T-cell (primary cell): Measurements from ENCODE around the gene ERMARD. TPM values are rescaled to one million over a fixed set of nuclear protein-coding genes. Genes with fewer than 3 reads are reported as not detected.

ENCODE experiments used
- ATAC-seq, 4 experiments: fragments of 200-7000 bp in 3 of 4; fragments of 150-1000 bp in 1 of 4; cut with Tn5 transposase; replicated peaks in 1 of 4; 1 replicate in 3 of 4; 2 replicates in 1 of 4; pipeline ENCODE4 v1.10.0; 2021; ENCODE audit warnings: moderate library complexity in 3 of 4, mild to moderate bottlenecking in 2 of 4, moderate number of reproducible peaks in 1 of 4
- CTCF ChIA-PET, 2 donors: fragments of 300-600 bp; sonication (Branson Sonifier 250); formaldehyde crosslinking; loops; one replicate each; lab custom pipeline; 2022; ENCODE audit warnings: antibody characterized with exemption in 2 of 2; lab: Charles Lee
- POLR2A ChIA-PET, 2 donors: fragments of 300-600 bp; sonication (Branson Sonifier 250); formaldehyde crosslinking; loops; one replicate each; lab custom pipeline; 2022; ENCODE audit warnings: antibody characterized with exemption in 2 of 2; lab: Charles Lee
- DNase-seq, 35 experiments: peaks; one replicate each; pipeline versions ENCODE4 v3.0.0 to v3.0.0-alpha.2; 2013 to 2023
- H3K27ac ChIP-seq: one replicate; pipeline ENCODE4 v1.5.1; 2013; ENCODE audit warnings: low read length
- H3K27me3 ChIP-seq, 2 experiments: replicated peaks in 1 of 2; 1 replicate in 1 of 2; 2 replicates in 1 of 2; pipeline versions ENCODE4 v1.6.1 to v1.7.0; 2013; ENCODE audit warnings: low read length in 1 of 2, mixed read lengths in 1 of 2; ENCODE audit not compliant: control insufficient read depth in 2 of 2, insufficient read depth in 2 of 2; ENCODE audit errors: extremely low read depth in 1 of 2
- H3K36me3 ChIP-seq, 2 donors: 1 replicate in 1 of 2; 2 replicates in 1 of 2; pipeline versions ENCODE4 v1.6.1 to v1.7.0; 2013; ENCODE audit warnings: low read length in 1 of 2; ENCODE audit not compliant: control insufficient read depth in 2 of 2, insufficient read depth in 1 of 2; ENCODE audit errors: extremely low read depth in 1 of 2
- H3K4me1 ChIP-seq, 2 experiments: 1 replicate in 1 of 2; 2 replicates in 1 of 2; pipeline versions ENCODE4 v1.6.1 to v1.7.0; 2013; ENCODE audit warnings: low read length in 2 of 2, mixed read lengths in 1 of 2; ENCODE audit not compliant: insufficient read depth in 2 of 2, control insufficient read depth in 1 of 2; ENCODE audit errors: extremely low read depth in 1 of 2
- H3K4me3 ChIP-seq, 2 donors: 1 replicate in 1 of 2; 2 replicates in 1 of 2; pipeline versions ENCODE4 v1.5.1 to v1.7.0; 2013; ENCODE audit warnings: mild to moderate bottlenecking in 2 of 2, low read length in 1 of 2, moderate library complexity in 1 of 2; ENCODE audit not compliant: control insufficient read depth in 1 of 2; ENCODE audit errors: extremely low read depth in 1 of 2
- H3K9me3 ChIP-seq: 2 replicates; pipeline ENCODE4 v1.7.0; 2013
- H3K27ac Mint-ChIP-seq, 2 donors: one replicate each; pipeline ENCODE4 v1.8.0; 2020 to 2021; ENCODE audit warnings: mild to moderate bottlenecking in 2 of 2, mixed read lengths in 2 of 2
- H3K27me3 Mint-ChIP-seq, 2 donors: one replicate each; pipeline ENCODE4 v1.8.0; 2021 to 2022; ENCODE audit warnings: mixed read lengths in 2 of 2
- H3K36me3 Mint-ChIP-seq: one replicate; pipeline ENCODE4 v1.8.0; 2021; ENCODE audit warnings: mixed read lengths
- H3K4me1 Mint-ChIP-seq, 3 donors: one replicate each; pipeline ENCODE4 v1.8.0; 2020 to 2022; ENCODE audit warnings: mixed read lengths in 3 of 3, mild to moderate bottlenecking in 1 of 3
- H3K4me3 Mint-ChIP-seq, 3 donors: one replicate each; pipeline ENCODE4 v1.8.0; 2020 to 2022; ENCODE audit warnings: mild to moderate bottlenecking in 3 of 3, mixed read lengths in 3 of 3, moderate library complexity in 3 of 3
- H3K9me3 Mint-ChIP-seq, 3 donors: one replicate each; pipeline ENCODE4 v1.8.0; 2020 to 2022; ENCODE audit warnings: mixed read lengths in 3 of 3
- WGBS: methylation state at CpG from one replicate; pipeline ENCODE4 v1.1.5; 2013; ENCODE audit warnings: missing lambda C conversion rate; ENCODE audit not compliant: insufficient coverage; 5-methylcytosine and 5-hydroxymethylcytosine counted together
- total RNA-seq, 35 experiments: library from RNA in 6 of 35; stranded (reverse) in 6 of 35; fragments of 120-200 nt in 1 of 35; gene quantifications; one replicate each; pipeline versions ENCODE4 v1.2.1 to v1.2.4 and lab custom pipeline; 2013 to 2026

Gene ERMARD
- total RNA-seq, 5 donors from 2014 or later (not counting 1 experiment from before 2014, with no cell fraction given), result 24.7 to 35.7 (median 29.9) TPM

DNA sequence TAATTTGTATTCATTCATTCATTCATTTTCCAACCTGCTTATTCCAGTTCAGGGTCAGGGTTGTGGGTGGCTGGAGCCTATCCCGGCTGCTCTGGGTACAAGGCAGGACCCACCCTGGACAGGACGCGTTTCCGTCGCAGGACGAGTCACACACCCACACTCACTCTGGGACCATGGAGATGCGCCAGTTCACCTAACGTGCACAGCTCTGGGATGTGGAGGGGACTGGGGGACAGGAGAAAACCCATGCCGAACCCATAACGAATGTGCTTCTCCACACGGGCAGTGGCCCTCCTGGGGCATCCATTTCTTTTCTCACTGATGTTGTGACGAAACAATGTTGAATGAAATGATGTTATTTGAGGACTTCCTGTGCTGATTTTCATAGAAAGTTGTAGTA is 26.5 kb downstream of the ERMARD start:
- no peaks in the 10 kb centered on the region for H3K27me3 ChIP-seq
- no peak overlapping the region for H3K27ac Mint-ChIP-seq
- H3K9me3 ChIP-seq, result peaks cover 3% of the 10 kb centered on the region
- H3K27ac ChIP-seq, result no peak overlapping the region
- ChIA-PET POLR2A (no interaction called here), CTCF (no interaction called here)
- no peaks in the 10 kb centered on the region for H3K27me3 Mint-ChIP-seq
- peaks cover 51% of the 10 kb centered on the region for H3K36me3 Mint-ChIP-seq
- WGBS, result no CpG with 5 or more reads among the region's 12 CpGs
- DNase-seq (no peak), ATAC-seq (no peak)
- H3K4me1 Mint-ChIP-seq, result no peaks in the 10 kb centered on the region
- H3K9me3 Mint-ChIP-seq, result no peaks in the 10 kb centered on the region
- H3K4me3 ChIP-seq, result no peak overlapping the region
- no peaks in the 10 kb centered on the region for H3K4me1 ChIP-seq
- no peak overlapping the region for H3K4me3 Mint-ChIP-seq
- peaks cover 16 to 52% of the 10 kb centered on the region in 2 donors for H3K36me3 ChIP-seq

DNA sequence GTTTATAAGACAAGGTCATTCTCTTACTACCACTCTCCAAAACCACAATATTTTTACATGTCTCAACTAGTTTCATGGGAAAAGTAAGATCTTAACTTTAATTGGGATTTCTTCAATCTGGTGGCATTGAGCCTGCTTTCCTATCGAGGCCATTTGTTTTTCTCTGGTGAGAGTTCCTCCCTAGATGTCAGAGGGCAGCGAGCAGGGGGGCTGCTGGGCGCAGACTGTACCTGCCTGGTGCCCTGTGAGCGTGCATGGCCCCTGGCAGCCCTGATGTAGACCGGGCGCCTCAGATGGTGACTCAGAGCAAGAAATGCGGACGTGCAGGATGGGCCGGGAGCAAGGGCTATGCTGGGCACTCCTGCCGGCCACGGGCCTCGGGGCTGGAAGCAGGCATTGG is 27.2 kb downstream of the ERMARD start:
- ChIA-PET POLR2A (no interaction called here), CTCF (no interaction called here)
- Histone ChIP-seq H3K4me3 (no peak overlapping the region), H3K36me3 (peaks cover 16 to 48% of the 10 kb centered on the region in 2 donors), H3K4me1 (no peaks in the 10 kb centered on the region), H3K9me3 (peaks cover 3% of the 10 kb centered on the region), H3K27ac (no peak overlapping the region), H3K27me3 (no peaks in the 10 kb centered on the region)
- peaks cover 48% of the 10 kb centered on the region for H3K36me3 Mint-ChIP-seq
- H3K4me1 Mint-ChIP-seq, result no peaks in the 10 kb centered on the region
- DNase-seq (no peak), ATAC-seq (no peak)
- no peak overlapping the region for H3K27ac Mint-ChIP-seq
- no peaks in the 10 kb centered on the region for H3K9me3 Mint-ChIP-seq
- H3K27me3 Mint-ChIP-seq, result no peaks in the 10 kb centered on the region
- H3K4me3 Mint-ChIP-seq, result no peak overlapping the region
- 98% methylated on average over 6 of the region's 12 CpGs for WGBS

DNA sequence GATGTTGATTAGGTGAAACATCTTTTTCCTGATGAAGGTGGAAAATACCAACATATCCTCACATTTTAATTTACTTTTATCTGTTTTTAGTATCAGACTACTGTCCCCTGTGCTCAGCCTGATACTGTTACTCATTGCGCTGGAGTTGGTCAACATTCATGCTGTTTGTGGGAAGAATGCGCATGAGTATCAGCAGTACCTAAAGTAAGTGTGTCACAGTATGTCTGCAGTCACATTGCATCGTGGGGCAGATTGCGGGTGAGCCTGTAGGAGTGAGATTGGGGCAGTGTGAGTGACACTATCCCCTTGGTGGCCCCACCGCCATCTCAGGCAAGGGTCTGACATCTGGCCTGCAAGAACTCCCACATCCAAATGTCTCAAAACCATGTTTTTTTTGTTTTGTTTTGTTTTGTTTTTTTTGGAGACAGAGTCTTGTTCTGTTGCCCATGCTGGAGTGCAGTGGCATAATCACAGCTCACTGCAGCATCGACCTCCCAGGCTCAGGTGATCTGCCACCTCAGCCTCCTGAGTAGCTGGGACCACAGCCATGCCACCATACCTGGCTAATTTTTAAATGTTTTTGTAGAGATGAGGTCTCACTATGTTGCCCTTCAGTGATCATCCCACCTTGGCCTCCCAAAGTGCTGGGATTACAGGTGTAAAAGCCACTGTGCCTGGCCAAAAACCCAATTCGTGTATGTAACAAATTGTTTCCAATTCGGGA is 27.8 kb downstream of the ERMARD start:
- Mint-ChIP-seq H3K9me3 (no peaks in the 10 kb centered on the region), H3K27me3 (no peaks in the 10 kb centered on the region), H3K4me1 (no peaks in the 10 kb centered on the region), H3K36me3 (peaks cover 52% of the 10 kb centered on the region), H3K27ac (no peak overlapping the region), H3K4me3 (no peak overlapping the region)
- peaks cover 16 to 50% of the 10 kb centered on the region in 2 donors for H3K36me3 ChIP-seq
- H3K27ac ChIP-seq, result no peak overlapping the region
- CTCF ChIA-PET, result no interaction called here
- H3K4me1 ChIP-seq, result no peaks in the 10 kb centered on the region
- ATAC-seq, result no peak
- 98% methylated on average over 6 of the region's 8 CpGs for WGBS
- H3K9me3 ChIP-seq, result peaks cover 3% of the 10 kb centered on the region
- H3K4me3 ChIP-seq, result no peak overlapping the region
- POLR2A ChIA-PET, result no interaction called here
- no peak for DNase-seq
- H3K27me3 ChIP-seq, result no peaks in the 10 kb centered on the region

DNA sequence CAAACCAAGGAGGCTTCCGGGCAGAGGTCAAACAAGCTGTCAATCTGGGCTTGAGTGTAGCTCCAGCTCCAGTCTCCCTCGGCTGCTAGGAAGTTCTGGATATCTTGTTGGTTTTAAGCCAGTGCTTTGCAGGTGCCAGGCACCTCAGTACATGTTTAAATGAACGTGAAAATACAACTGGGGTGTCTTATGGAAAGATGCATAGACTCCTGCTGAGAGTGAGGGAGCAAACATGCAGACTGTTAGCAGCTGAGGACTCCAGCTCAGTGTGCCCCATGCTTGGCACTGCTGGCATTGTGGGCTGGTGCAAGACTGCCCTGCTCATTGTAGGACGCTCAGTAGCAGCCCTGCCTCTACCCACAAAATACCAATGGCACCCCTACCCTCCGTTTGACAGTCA is 28.5 kb downstream of the ERMARD start:
- H3K9me3 ChIP-seq, result peaks cover 3% of the 10 kb centered on the region
- Mint-ChIP-seq H3K36me3 (peaks cover 53% of the 10 kb centered on the region), H3K4me3 (no peak overlapping the region), H3K27me3 (no peaks in the 10 kb centered on the region), H3K9me3 (no peaks in the 10 kb centered on the region), H3K4me1 (no peaks in the 10 kb centered on the region), H3K27ac (no peak overlapping the region)
- ChIA-PET POLR2A (no interaction called here), CTCF (no interaction called here)
- WGBS, result 90% methylated on average over 2 of the region's 5 CpGs
- H3K27me3 ChIP-seq, result no peaks in the 10 kb centered on the region
- peaks cover 19 to 47% of the 10 kb centered on the region in 2 donors for H3K36me3 ChIP-seq
- H3K4me3 ChIP-seq, result no peak overlapping the region
- H3K4me1 ChIP-seq, result no peaks in the 10 kb centered on the region
- no peak for DNase-seq
- no peak overlapping the region for H3K27ac ChIP-seq
- no peak for ATAC-seq

DNA sequence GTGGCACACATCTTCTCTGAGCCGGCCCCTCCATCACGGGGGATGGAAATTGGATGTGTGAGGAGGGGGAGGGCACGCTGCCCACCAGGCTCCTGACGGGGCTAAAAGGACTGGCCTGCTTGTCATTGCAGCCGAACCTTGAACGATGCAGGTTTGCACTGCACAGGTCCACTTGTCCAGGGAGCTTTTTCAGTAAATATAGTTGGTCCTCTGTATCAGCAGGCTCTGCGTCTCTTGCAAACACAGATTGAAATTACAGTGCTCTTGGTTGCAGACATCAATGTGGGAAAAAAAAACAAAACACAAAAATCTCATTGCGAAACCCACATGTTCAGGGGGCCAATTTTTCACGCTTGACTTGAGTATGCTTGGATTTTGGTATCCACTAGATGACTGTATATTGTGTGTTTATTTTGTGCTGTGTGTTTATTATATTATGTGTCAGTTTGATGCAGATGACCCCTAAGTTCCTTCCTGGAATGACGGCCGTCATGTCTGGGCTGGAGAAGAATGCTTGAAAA is 29.2 kb downstream of the ERMARD start:
- DNase-seq (no peak), ATAC-seq (no peak)
- peaks cover 3% of the 10 kb centered on the region for H3K9me3 ChIP-seq
- Mint-ChIP-seq H3K27ac (no peak overlapping the region), H3K4me1 (no peaks in the 10 kb centered on the region), H3K36me3 (peaks cover 47% of the 10 kb centered on the region), H3K9me3 (no peaks in the 10 kb centered on the region), H3K27me3 (no peaks in the 10 kb centered on the region), H3K4me3 (no peak overlapping the region)
- WGBS, result 96% methylated on average over 5 of the region's 11 CpGs
- no peak overlapping the region for H3K4me3 ChIP-seq
- H3K4me1 ChIP-seq, result no peaks in the 10 kb centered on the region
- ChIA-PET POLR2A (no interaction called here), CTCF (no interaction called here)
- no peaks in the 10 kb centered on the region for H3K27me3 ChIP-seq
- peaks cover 16 to 42% of the 10 kb centered on the region in 2 donors for H3K36me3 ChIP-seq
- H3K27ac ChIP-seq, result no peak overlapping the region

DNA sequence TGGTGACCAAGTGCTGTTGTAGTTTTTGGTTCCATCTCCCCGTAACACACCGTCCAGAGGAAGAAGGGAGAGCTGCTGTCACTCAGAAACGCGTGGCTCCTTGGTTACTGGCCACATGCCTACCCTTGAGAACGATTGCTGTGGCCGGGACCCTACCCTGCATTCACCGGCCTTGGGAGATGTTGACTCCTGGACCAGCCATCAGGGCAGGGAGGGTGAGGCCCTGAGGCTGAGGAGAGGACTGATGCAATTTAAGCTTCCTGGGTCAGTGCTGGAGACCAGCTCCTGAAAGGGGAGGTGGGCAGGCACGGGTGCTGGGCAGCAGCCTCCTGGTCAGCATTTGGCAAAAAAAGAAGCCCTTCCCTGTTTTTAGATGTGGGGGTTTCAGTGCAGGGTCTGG is 31.5 kb downstream of the ERMARD start:
- POLR2A ChIA-PET, result no interaction called here
- Histone ChIP-seq H3K4me1 (no peaks in the 10 kb centered on the region), H3K36me3 (peaks cover 11 to 27% of the 10 kb centered on the region in 2 donors), H3K4me3 (no peak overlapping the region), H3K9me3 (peaks cover 3% of the 10 kb centered on the region), H3K27ac (no peak overlapping the region), H3K27me3 (no peaks in the 10 kb centered on the region)
- DNase-seq (no peak), ATAC-seq (no peak)
- Mint-ChIP-seq H3K4me3 (no peak overlapping the region), H3K4me1 (no peaks in the 10 kb centered on the region), H3K9me3 (no peaks in the 10 kb centered on the region), H3K36me3 (peaks cover 32% of the 10 kb centered on the region), H3K27ac (no peak overlapping the region), H3K27me3 (no peaks in the 10 kb centered on the region)
- 94% methylated on average over 8 of the region's 8 CpGs for WGBS
- CTCF ChIA-PET, result no interaction called here
